Liver (tissue), 3 donors: Measurements from ENCODE around the gene ETFBKMT.

Experiments used
- HNF4A ChIP-seq, 2 donors: conservative IDR thresholded peaks; 2 replicates each; pipeline ENCODE4 v1.6.1; 2016; ENCODE audit warnings: antibody characterized with exemption in 2 of 2, mild to moderate bottlenecking in 2 of 2
- JUND ChIP-seq, 2 donors: IDR thresholded peaks; 2 replicates each; pipeline ENCODE4 v1.6.1; 2016; ENCODE audit warnings: antibody characterized with exemption in 2 of 2
- NR2F2 ChIP-seq: IDR thresholded peaks from 2 replicates; pipeline ENCODE4 v1.6.1; 2016; ENCODE audit warnings: antibody characterized with exemption
- RAD21 ChIP-seq, 2 donors: IDR thresholded peaks; 2 replicates each; pipeline ENCODE4 v1.6.1; 2016; ENCODE audit warnings: antibody characterized with exemption in 2 of 2, mild to moderate bottlenecking in 2 of 2
- REST ChIP-seq: IDR thresholded peaks from 2 replicates; pipeline ENCODE4 v1.6.1; 2016; ENCODE audit warnings: antibody characterized with exemption, mild to moderate bottlenecking
- RXRA ChIP-seq, 2 donors: IDR thresholded peaks; 2 replicates each; pipeline ENCODE4 v1.6.1; 2017 to 2018; ENCODE audit warnings: antibody characterized with exemption in 2 of 2, mild to moderate bottlenecking in 1 of 2
- YY1 ChIP-seq: IDR thresholded peaks from 2 replicates; pipeline ENCODE4 v1.6.1; 2016; ENCODE audit warnings: antibody characterized with exemption, mild to moderate bottlenecking
- TF ChIP-seq, protein P1 (sequence below): IDR thresholded peaks from 2 replicates; pipeline ENCODE4 v1.6.1; 2016; ENCODE audit warnings: antibody characterized with exemption
- TF ChIP-seq, protein P2 (sequence below): fragments of 150-350 bp; IDR thresholded peaks from 2 replicates; pipeline ENCODE4 v1.5.1; 2017; ENCODE audit warnings: improper control_type of control experiment, low read depth, low read length; ENCODE audit not compliant: missing input control
- donor health status: healthy.
- donor health status: healthy.

- TF ChIP-seq, protein P1, sequence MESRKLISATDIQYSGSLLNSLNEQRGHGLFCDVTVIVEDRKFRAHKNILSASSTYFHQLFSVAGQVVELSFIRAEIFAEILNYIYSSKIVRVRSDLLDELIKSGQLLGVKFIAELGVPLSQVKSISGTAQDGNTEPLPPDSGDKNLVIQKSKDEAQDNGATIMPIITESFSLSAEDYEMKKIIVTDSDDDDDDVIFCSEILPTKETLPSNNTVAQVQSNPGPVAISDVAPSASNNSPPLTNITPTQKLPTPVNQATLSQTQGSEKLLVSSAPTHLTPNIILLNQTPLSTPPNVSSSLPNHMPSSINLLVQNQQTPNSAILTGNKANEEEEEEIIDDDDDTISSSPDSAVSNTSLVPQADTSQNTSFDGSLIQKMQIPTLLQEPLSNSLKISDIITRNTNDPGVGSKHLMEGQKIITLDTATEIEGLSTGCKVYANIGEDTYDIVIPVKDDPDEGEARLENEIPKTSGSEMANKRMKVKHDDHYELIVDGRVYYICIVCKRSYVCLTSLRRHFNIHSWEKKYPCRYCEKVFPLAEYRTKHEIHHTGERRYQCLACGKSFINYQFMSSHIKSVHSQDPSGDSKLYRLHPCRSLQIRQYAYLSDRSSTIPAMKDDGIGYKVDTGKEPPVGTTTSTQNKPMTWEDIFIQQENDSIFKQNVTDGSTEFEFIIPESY = no peak
- TF ChIP-seq REST (no peak), HNF4A (conservative IDR thresholded peaks at IDR 0.05) (no peak), RXRA (IDR thresholded peaks at IDR 0.05) (no peak), JUND (IDR thresholded peaks at IDR 0.05) (no peak), RAD21 (IDR thresholded peaks at IDR 0.05) (no peak), NR2F2 (no peak), YY1 (no peak)
- TF ChIP-seq, protein P2, sequence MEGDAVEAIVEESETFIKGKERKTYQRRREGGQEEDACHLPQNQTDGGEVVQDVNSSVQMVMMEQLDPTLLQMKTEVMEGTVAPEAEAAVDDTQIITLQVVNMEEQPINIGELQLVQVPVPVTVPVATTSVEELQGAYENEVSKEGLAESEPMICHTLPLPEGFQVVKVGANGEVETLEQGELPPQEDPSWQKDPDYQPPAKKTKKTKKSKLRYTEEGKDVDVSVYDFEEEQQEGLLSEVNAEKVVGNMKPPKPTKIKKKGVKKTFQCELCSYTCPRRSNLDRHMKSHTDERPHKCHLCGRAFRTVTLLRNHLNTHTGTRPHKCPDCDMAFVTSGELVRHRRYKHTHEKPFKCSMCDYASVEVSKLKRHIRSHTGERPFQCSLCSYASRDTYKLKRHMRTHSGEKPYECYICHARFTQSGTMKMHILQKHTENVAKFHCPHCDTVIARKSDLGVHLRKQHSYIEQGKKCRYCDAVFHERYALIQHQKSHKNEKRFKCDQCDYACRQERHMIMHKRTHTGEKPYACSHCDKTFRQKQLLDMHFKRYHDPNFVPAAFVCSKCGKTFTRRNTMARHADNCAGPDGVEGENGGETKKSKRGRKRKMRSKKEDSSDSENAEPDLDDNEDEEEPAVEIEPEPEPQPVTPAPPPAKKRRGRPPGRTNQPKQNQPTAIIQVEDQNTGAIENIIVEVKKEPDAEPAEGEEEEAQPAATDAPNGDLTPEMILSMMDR = no peak
Measured at GRCh38 chr12:31669020-31669419, 9.5 kb downstream of the ETFBKMT start.
